ENCODE measurements around the gene TTC39C. TPM values are rescaled to one million over a fixed set of nuclear protein-coding genes. Genes with fewer than 3 reads are reported as not detected.

The TTC39C gene
- total and polyA plus RNA-seq, 2 experiments from 2014 or later, result 4.1 to 6.0 TPM

DNA sequence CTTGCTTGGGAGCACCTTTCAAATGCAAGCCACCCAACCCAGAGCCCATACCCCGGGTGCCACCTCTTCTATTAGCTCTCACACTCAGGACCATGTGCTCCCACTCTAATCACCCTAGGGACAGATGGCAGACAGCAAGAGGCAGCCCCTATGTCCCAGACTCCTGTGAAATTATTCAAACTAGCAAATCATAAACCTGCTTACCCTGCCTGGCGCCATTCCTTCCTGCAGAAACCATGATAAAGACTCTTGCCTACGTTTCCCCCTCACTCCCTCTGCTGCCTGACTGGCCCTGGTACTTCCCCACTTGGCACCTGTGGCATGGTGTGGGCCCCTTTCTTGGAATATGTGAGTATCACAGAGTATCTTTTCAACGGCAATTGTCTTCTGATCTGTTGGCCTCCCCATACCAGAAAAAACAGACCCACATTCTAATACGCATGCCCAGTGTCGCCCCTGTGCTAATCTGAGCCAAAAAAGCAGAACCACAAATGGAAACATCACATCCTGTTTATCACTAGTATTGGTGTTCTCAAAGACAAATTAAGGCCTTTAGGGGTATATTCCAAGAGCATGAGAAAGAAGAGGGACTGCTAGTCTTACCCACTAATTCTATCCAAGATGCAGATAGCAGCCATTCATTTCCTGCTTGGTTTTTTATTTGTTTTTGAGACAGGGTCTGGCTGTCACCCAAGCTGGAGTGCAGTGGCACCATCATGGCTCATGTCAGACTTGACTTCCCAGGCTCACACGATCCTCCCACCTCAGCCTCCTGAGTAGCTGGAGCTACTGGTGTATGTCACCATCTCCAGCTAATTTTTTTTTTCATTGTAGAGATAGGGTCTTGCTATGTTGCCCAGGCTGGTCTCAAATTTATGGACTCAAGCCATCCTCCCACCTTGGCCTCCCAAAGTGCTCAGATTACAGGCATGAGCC is 44.1 kb upstream of the TTC39C start:
- H3K9me3 ChIP-seq (ENCODE audit: low read depth), result no peaks in the 10 kb centered on the region
- H3K4me3 ChIP-seq, result no peak overlapping the region
- DNase-seq (ENCODE audit: low read depth in 1 of 2, low spot score in 1 of 2), result no peak
- H3K27ac ChIP-seq, result no peak overlapping the region
- H3K27me3 ChIP-seq, result no peaks in the 10 kb centered on the region
- H3K36me3 ChIP-seq, result no peaks in the 10 kb centered on the region
- no peaks in the 10 kb centered on the region for H3K4me1 ChIP-seq (ENCODE audit: low read depth)
- TF ChIP-seq, protein P1, sequence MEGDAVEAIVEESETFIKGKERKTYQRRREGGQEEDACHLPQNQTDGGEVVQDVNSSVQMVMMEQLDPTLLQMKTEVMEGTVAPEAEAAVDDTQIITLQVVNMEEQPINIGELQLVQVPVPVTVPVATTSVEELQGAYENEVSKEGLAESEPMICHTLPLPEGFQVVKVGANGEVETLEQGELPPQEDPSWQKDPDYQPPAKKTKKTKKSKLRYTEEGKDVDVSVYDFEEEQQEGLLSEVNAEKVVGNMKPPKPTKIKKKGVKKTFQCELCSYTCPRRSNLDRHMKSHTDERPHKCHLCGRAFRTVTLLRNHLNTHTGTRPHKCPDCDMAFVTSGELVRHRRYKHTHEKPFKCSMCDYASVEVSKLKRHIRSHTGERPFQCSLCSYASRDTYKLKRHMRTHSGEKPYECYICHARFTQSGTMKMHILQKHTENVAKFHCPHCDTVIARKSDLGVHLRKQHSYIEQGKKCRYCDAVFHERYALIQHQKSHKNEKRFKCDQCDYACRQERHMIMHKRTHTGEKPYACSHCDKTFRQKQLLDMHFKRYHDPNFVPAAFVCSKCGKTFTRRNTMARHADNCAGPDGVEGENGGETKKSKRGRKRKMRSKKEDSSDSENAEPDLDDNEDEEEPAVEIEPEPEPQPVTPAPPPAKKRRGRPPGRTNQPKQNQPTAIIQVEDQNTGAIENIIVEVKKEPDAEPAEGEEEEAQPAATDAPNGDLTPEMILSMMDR (IDR thresholded peaks at IDR 0.05; ENCODE audit: low read depth, low read length), result no peak

DNA sequence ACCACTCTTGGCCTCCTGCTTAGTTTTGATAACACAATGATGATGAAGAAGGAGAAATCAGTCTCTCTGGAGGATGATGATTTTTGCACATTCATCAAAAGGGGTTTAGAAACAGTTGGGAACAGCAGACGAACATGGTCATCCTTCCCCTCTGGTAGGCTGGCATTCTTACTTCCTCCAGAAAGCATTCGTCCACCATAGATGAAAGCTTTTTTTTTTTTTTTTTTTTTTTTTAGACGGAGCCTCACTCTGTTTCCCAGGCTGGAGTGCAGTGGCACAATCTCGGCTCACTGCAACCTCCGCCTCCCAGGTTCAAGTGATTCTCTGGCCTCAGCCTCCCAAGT is 43.5 kb upstream of the TTC39C start:
- no peaks in the 10 kb centered on the region for H3K4me1 ChIP-seq (ENCODE audit: low read depth)

DNA sequence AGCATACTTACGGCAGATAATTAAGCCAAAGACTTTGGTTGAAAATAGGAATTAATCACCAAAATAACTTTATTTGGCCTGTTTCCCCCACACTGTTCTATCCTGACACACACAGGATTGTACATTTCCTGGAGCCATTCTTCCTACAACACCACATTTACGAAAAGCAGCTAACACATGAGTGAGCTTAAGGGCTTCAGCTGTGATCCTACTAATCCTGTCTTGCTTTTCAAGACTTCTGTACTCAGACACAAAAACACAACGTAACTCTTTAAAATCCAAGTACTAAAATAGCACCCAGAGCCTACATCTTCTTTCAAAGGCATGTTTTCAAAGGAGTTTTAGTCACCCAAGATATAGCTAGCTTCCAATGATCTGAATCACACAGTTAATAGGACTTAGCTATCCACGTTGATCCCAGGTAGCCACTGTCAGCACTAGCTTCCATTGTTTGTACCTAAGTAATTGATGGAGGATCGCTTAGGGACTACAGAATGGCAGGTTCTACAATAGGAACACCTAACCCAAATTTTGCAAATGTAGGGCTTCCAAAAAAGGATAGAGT is 42.8 kb upstream of the TTC39C start:
- no peak for DNase-seq (ENCODE audit: low read depth in 1 of 2, low spot score in 1 of 2)
- no peak overlapping the region for H3K4me3 ChIP-seq
- no peaks in the 10 kb centered on the region for H3K9me3 ChIP-seq (ENCODE audit: low read depth)
- TF ChIP-seq, protein P1 (IDR thresholded peaks at IDR 0.05; ENCODE audit: low read depth, low read length), result no peak
- H3K36me3 ChIP-seq, result no peaks in the 10 kb centered on the region
- H3K27me3 ChIP-seq, result no peaks in the 10 kb centered on the region
- H3K4me1 ChIP-seq (ENCODE audit: low read depth), result no peaks in the 10 kb centered on the region
- H3K27ac ChIP-seq, result no peak overlapping the region

More for the DNA sequence above, 43.5 kb upstream of the TTC39C start:
- no peaks in the 10 kb centered on the region for H3K27me3 ChIP-seq
- no peaks in the 10 kb centered on the region for H3K9me3 ChIP-seq (ENCODE audit: low read depth)
- TF ChIP-seq, protein P1 (IDR thresholded peaks at IDR 0.05; ENCODE audit: low read depth, low read length), result no peak
- H3K4me3 ChIP-seq, result no peak overlapping the region
- H3K27ac ChIP-seq, result no peak overlapping the region
- no peaks in the 10 kb centered on the region for H3K36me3 ChIP-seq
- no peak for DNase-seq (ENCODE audit: low read depth in 1 of 2, low spot score in 1 of 2)

DNA sequence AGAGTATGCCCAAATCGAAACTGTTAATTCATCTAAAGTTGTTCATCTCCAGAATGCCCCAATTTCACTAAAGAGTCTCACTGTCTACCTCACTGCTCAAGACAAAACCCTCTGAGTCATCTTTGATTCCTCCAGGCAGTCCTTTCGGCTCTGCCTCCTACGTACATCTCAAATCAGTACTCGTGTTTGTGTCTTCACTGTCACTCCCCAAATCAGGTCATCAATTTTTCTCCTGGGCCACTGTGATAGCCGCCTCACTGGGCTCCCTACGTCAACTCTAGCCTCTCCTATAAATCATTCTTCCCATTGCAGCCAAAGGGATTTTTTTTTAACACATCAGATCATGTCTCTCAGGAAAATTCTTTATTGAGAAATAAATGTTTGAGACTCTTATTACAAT is 42.1 kb upstream of the TTC39C start:
- Histone ChIP-seq H3K4me3 (no peak overlapping the region), H3K4me1 (ENCODE audit: low read depth) (no peaks in the 10 kb centered on the region), H3K27me3 (no peaks in the 10 kb centered on the region), H3K27ac (no peak overlapping the region), H3K9me3 (ENCODE audit: low read depth) (no peaks in the 10 kb centered on the region), H3K36me3 (no peaks in the 10 kb centered on the region)
- TF ChIP-seq, protein P1 (IDR thresholded peaks at IDR 0.05; ENCODE audit: low read depth, low read length), result no peak
- DNase-seq (ENCODE audit: low read depth in 1 of 2, low spot score in 1 of 2), result no peak

DNA sequence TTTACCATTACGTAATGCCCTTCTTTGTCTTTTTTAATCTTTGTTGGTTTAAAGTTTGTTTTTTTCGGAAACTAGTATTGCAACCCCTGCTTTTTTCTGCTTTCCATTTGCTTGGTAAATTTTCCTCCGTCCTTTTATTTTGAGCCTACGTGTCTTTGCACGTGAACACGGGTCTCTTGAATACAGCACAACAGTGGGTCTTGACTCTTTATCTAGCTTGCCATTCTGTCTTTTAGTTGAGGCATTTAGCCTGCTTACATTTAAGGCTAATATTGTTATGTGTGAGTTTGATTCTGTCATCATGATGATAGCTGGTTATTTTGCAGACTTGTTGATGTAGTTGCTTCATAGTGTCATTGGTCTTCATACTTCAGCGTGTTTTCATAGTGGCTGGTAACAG is 37.5 kb upstream of the TTC39C start:
- Histone ChIP-seq H3K4me1 (ENCODE audit: low read depth) (no peaks in the 10 kb centered on the region), H3K27ac (no peak overlapping the region), H3K36me3 (no peaks in the 10 kb centered on the region), H3K27me3 (no peaks in the 10 kb centered on the region), H3K9me3 (ENCODE audit: low read depth) (no peaks in the 10 kb centered on the region), H3K4me3 (no peak overlapping the region)
- TF ChIP-seq, protein P1 (IDR thresholded peaks at IDR 0.05; ENCODE audit: low read depth, low read length), result no peak
- DNase-seq (ENCODE audit: low read depth in 1 of 2, low spot score in 1 of 2), result no peak

Measured in cardiac muscle cell (in vitro differentiated cells and primary cell).